Stimulated activated CD8-positive, alpha-beta memory T cell treated with anti-CD3 and anti-CD28 coated beads, Interleukin-4, amount 100 ng/mL, for 48 hours (primary cell): ENCODE measurements around the gene ANKH.
"Not testable (repeated sequence)": the region's sequence is repeated elsewhere in the genome, so short reads cannot be mapped to it uniquely, and the experiment has no call there.

Source experiments
- DNase-seq: peaks from one replicate; pipeline ENCODE4 v3.0.0-alpha.2; 2020

The ANKH gene

GRCh38 chr5:14871214-14872069, at the start of gene ANKH:
Gene ANKH, minus strand, starts transcription at chr5:14871778. Its CDS starts 331 bp downstream, at chr5:14871447.
- peak; percentile 82 for DNase-seq

GRCh38 chr5:14920121-14920520, 48.5 kb upstream of the ANKH start:
- DNase-seq = no peak

DNA sequence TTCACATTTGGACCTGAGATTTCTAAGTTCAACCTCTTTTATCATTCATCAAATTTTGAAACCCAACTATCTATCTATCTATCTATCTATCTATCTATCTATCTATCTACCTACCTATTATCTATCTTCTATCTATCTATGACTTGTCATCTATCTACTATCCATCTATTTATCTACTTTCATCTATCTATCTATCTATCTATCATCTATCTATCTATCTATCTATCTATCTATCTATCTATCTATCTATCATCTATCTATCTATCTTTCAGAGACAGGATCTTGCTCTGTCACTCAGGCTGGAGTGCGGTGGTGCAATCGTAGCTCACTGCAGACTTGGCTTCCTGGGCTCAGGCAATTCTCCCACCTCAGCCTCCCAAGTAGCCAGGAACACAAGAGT, 47.5 kb upstream of the ANKH start:
- not testable (repeated sequence) for DNase-seq

GRCh38 chr5:14917719-14918118, 46.1 kb upstream of the ANKH start:
- no peak for DNase-seq

DNA sequence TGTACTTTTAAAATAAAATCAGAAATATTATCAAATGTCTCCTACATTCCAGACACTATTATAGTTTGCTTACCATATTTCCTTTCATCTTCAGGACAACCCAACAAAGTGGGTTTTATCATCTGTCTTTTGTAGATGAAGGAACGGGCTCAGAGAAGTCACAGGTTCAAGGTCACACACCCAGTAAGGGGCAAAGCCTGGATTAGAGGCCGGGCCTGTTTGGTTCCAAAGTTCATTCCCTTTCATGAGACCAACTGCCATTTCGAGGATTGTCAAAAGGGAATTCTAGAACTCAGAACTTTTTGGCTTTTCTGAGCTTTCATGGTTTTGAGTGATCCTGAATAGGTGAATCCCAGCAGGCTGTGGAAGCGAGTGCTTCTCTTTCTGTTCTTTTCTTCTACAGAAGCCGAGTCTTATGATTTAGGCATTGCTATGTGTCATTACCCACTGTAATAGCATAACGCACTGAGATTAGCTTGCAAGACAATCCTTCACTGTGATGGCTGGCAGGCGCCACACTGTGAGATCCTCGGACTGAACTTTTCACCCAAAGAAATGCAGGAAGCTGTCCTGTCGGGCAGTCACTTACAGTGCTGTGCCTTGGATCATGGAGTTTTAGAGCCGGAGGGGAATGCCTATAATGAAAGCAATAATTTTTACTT, 43.8 kb upstream of the ANKH start:
- no peak for DNase-seq

- no peak for DNase-seq
These were observed 43.2 kb upstream of the ANKH start for GRCh38 chr5:14914623-14915260.

DNA sequence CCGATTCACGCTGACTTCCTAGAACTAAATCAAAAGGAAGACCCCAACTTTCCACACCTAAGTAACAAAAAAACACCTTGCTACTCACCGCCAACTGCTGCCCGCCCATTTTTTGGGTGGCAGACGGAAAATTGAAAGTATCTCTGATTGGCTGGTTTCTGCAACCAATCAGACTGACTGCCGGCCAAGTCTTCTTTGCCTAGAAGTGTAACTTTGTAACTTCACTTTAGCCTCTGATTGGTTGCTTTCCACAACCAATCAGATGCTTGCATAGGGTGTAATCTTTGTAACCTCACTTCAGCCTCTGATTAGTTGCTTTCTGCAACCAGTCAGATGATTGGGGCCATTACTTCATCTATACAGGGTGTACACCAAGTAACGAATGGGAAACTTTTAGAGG, 42.6 kb upstream of the ANKH start:
- no peak for DNase-seq

GRCh38 chr5:14913096-14913495, 41.5 kb upstream of the ANKH start:
- DNase-seq = no peak

DNA sequence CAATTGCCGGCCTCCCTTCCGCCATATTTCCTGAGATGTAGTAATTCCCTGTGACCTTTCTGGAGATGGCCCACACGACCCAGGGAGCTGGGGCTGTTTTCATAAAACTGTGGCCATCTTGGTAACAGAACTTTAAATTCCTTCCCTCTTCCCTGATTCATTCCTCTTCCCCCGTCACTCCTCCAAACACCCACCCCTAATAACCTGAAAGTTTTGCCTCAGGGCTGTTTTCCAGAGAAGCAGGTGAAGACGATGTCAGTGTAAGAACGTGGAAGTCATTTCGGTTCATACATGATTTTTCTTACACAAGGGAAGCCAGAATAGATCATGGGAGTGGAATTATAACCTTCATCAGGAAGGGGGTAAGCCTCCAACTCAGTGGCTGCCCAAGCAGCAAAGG, 40.6 kb upstream of the ANKH start:
- DNase-seq = no peak

GRCh38 chr5:14909369-14909768, 37.8 kb upstream of the ANKH start:
- DNase-seq = no peak

DNA sequence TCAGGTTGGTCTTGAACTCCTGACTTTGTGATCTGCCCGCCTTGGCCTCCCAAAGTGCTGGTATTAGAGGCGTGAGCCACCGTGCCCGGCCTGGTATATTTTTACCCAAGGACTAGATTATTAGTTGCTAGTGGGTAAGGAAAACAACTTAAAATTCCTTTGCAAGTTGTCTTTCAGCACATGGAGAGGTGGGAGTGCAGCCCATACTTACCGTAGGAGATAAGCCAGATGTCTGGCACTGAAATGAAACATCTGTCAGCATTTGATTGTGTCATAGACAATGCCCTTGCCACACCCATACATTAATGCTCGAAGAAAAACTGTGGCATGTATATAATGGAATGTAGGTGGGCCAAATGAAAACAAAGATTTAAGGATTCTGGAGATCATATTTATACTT, 36.6 kb upstream of the ANKH start:
- DNase-seq = no peak

DNA sequence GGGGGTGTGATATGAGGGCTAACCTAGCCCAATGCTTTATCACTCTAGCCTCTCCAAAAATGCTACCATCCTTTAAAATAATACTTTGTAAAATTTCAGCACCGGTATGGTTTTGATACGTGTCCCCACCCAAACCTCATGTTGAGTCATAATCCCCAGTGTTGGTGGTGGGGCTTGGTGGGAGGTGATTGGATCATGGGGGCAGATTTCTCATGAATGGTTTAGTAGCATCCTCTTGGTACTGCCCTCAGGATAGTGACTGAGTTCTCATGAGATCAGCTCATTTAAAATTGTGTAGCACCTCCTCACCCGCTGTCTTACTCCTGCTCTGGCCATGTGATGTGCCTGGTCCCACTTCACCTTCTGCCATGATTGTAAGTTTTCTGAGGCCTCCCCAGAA, 35.0 kb upstream of the ANKH start:
- no peak for DNase-seq

DNA sequence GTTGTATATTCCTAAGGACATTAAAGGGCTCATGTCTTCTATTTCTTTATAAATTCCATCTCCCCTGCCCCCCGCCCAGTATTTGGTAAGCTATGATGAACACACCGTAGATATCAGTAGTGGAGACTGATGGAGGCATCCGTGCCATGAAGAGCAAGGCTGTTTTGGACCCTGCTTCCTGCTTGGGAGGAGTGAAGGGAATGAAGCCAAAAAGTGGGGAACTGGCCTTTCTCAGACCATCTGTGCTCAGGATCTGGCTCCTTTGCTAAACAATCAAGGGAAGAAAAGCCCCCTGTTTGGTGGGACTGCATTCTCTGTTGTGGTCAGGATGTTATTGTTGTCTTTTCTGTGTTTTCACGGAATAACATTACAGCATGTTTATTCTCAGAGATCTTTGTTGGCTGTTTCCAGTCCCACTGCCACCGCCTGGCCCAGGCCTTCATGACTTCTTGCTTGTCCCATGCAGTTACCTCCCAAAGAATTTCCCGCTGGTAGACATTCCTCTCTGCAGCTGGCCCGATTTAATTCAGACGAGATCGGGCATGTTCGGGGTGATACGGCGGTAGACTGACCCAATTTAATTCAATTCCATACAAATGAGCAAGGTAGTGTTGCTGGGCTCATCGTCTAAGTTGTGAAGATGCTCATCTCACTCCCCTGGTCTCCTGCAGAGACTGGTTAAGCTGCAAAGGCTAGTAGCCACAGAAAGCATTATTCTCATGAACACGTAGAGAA, 31.4 kb upstream of the ANKH start:
- no peak for DNase-seq

- no peak for DNase-seq
These were observed 30.0 kb upstream of the ANKH start for GRCh38 chr5:14901462-14902051.

DNA sequence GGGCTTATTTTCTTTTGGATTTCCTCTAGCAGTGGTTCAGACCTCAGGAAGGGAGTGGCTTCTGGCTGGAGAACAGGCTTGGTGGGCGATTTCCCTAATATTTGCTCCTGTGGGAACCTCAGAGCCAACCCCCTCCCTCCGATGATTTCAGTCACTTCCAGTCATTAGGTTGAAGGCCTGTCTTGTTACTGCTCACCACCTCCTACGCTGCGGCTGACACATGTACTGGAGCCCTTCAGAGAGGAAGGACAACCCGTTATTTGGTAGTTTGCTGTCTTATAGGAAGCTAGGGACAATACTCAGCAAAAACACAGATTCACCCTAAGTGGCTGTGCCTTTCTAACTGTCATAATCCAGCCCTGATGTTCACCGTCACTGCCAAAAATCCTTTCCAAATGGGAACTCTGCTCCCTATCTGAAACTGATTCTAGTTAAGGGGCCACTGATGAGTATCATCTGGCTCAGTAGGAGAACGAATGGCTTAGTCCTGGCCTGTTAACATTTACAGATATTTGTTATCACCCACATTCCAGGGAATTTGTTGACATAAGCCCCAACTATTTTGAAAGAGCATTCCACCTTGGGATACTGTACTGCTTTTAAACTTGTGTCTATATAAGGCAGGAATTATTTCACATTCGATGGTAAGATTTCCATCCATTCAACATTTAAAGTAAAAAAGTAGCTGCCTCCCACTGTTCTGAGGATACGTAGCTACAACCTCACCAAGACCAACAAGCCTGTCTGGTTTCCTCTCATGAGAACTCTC, 29.3 kb upstream of the ANKH start:
- DNase-seq = no peak

GRCh38 chr5:14896131-14896530, 24.6 kb upstream of the ANKH start:
- no peak for DNase-seq

- no peak for DNase-seq
These were observed 23.7 kb upstream of the ANKH start for GRCh38 chr5:14895301-14895700.

DNA sequence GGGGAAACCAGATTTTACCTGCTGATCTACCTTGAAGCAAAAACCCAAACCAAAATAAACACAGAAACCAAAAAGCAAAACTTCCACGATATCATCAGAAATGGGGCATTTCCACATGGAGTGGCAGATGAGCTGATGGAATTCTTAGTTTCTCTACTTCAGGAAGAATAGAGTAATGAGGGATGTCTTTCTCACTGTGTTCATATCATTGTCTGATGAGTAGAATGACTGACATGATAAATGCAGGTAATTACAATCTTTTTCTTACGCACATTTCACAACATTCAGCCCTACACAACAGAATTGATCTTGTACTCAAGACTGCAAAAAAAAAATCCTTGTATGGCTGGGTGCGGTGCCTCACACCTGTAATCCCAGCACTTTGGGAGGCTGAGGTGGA, 23.2 kb upstream of the ANKH start:
- no peak for DNase-seq

DNA sequence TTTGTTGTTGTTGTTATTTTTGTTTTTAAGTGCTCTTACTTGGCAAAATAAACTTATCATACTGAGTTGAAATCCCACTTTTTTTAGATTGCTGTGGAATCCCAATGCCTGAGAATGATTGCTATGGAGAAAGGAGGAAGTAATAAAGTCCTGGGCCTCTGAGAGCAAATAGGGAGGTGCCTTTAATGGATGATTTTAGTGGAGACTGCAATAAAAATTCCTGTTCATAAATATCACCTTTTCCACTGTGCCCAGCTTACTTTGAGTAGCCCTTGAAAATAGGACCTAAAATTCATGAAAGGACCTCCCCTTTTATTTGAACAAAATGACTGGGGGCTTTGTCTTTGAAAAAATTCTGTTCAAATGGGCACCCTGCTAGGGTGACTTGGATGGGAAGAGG, 21.8 kb upstream of the ANKH start:
- no peak for DNase-seq

- no peak for DNase-seq
These were observed 19.3 kb upstream of the ANKH start for GRCh38 chr5:14890846-14891245.

- no peak for DNase-seq
These were observed 12.6 kb upstream of the ANKH start for GRCh38 chr5:14884062-14884612.
